HG03521 (cell line): ENCODE results near the gene CELSR1.

ENCODE experiments used
- ATAC-seq: cut with Tn5 transposase; IDR thresholded peaks from one replicate; pipeline ENCODE4 v1.9.1; 2021; ENCODE audit warnings: mild to moderate bottlenecking, moderate library complexity; ENCODE audit not compliant: unreplicated experiment

Gene CELSR1

DNA sequence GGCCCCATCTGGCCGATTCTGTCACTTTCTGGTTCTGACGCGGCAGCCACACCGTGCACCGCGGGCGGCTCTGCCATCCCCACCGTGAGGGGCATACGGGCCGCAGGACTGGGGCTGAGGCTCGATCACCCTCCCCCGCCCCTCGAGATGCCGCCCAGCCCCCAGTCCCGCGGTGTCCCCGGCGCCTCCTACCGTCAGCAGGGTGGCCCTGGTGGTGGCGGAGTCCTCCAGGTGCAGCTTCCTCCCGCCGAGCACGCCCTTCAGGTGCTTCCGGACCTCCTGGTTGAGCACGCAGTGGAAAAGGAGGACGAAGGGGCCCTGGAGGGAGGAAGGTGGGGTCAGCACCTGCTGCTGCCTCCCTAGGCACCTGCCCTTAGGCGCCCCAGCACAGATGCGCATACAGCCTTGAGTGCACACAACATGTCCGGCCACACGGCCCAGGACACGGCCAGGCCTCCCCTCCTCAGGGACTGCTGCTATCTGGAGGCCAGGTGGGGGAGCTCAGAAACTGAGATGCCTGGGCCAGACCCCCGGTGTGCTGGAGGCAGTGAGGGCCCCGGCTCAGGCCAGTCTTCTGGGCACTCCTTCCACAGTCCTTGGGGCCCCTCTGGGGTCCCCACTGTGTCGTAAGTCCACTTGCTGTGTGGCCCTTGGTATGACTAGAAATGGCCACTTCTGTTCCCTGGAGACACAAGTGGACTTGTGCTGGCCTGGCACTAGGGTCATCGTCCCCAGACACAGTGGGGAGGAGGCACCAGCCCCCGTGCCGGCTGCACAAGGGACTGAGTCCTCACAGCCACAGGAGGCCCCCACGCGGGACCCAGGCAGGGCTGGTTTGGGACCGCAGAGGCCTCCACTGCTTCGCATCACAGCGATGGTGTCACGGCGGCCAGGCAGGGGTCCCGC is 170.4 kb downstream of the CELSR1 start:
- no peak for ATAC-seq

DNA sequence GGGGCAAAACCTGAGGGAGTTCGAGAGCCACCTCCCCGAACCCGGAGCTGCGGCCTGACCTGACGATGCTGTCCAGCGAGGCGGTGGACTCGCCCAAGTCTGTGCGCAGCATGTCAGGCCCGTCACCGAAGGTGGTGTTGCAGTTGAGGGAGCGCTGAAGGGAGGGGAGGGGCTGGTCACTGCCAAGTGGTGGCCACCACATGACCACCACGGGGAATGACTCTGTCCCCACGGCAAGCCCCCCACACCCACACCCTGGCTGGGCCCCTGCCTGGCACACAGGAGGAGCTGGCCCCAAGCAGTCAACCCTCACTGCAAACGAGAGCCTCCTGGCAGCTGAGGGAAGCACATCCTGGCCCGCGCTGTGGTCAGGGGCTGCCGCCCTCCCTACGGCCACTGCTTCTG is 171.1 kb downstream of the CELSR1 start:
- ATAC-seq = no peak

DNA sequence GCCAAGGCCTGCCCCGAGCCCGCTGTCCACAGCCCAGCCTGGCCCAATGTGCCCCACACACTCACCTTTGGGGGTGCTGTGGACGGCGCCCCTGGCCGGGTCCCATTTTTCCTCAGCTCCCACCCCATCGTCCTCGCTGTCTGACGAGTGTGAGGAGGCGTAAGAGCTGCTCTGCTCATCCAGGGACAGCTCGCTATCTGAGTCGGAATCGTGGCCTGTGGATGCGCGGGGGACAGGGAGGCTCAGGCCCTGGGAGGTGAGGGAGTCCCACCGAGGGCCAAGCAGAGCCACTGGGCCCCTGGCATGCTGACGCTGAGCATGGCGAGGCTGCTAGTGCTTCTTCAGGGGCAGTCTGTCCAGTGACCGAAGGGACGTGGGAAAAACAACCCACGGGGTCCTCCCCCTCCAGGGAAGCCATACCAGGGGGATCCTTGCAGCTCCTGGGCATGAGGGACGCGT is 172.2 kb downstream of the CELSR1 start:
- ATAC-seq = no peak

DNA sequence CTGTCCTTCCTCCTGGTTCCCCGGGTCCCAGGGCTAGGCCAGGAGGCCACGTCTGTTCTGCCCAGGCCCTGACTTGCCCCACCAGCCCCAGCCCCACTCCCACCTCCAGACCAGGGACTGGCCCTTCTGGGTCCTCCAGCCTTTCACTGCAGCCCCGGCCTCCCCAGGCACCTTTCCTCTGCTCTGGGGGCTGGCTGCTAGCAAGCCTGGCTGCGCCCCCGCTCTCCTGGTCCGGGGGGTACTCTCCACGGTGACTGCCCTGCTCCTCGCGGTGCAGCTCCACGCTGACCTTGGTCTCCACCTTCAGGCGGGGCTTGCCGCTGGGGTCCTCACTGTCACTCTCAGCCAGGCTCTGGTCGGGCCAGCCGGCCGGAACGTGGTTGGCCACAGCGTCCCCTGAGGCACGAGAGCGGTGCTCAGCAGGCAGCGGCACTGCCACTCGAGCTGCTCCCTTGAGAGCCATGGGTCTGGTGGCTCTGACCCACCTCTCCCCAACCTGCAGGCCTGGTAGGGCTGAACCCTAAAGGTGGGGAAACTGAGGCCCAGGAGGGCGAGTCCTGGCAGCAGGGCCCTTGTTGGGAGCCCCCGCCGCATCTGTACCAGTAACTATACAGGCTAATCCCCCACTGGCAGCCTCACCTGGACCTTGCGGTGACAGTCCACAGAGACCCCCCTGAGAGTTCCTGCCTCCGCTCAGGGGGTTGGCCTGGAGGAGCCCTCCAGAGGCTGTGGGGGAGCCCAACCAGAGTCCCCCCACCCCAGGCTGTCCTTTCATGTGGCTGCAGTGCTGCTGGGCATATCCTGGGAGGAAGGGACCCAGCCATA is 172.9 kb downstream of the CELSR1 start:
- ATAC-seq = no peak

DNA sequence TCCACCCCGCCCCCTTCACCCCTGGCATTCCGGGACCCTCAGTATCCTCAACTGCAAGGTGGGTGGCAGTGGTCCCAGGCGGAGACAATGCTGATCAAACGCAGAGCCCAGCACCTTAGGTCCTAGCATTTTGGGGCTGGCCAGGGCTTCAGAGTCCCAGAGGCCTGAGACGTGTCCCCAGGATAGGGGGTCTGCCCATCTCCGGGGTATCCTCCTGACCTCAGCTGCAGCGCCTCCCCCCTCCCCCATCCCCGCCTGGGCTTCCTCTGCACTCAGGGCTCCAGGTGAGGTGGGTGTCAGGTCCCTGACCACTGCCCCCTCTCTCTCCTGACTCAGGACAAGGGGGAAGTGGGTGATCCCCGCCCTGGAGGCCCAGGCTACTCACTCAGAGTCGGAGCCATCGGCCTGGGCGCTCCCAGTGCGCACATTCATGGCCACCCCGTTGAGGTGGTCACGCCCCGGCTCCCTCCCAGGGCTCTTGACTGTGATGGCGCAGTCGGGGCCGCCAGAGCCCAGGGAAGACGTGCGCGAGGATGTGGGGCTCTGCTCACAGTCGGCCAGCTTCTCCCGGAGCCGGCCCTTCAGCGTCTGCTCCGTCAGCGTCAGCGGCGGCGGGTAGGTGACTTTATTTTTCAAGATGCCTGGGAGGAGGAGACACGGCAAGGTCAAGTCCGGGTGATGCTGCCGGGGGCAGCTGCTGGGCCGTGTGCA is 173.7 kb downstream of the CELSR1 start:
- no peak for ATAC-seq

DNA sequence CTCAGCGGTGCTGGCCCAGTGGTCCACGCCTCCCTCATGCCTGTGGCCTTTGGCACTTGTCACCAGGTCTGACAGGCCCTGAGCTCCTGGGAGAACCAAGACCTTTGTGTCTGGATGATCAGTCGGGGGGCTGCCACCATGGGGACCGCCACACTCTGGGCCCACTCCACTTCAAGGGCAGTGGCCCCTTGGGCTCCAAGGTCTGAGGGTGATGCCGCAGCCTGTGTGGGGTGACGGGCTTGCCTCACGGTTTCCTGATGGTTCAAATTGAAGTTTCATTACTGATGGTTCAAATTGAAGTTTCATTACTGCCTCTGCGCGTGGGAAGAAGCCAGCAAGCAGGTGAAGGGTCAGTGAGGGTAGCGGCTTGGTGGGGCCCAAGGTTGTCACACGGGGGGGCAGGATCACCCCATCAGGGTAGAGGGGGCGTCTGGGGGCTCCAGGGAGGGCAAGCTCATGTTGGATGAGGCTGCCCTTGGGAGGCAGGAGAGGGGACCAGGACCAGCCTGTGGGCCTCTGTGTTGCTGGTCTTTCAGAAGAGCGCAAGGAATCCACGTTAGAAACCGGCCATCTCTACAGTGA is 174.4 kb downstream of the CELSR1 start:
- no peak for ATAC-seq

DNA sequence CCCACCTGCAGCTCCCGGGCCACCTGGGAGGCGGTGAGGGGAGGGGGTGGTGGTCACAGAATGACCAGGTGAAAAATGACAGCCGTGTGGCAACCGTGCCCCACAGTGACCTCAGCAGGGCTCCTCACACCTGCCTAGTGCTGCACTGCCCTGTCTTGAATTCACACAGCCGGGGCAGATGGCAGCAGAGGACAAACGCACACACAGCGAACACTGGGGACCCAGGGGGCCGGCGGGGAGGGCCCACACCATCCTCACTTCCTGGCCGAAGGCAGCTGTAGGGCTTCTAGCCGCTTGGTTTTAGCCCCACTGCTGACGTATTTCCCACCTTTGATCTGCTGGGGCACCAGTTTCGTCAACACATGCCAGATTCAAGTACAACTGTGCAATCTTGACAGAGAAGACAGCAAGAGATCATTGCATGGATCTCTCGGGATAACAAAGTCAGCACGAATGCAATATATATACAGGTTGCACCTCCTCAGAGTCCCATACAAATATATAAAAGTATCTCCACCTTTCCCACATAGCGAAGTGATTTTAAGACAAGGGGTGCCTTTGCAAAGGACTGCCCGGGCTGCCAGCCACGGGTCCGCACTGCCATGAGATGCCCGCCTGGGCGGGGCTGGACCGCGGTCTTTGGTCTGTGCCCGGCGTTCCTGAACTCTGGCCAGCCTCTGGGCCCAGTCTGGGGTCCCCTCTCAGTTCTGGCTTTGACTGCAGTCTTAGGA is 175.1 kb downstream of the CELSR1 start:
- no peak for ATAC-seq

DNA sequence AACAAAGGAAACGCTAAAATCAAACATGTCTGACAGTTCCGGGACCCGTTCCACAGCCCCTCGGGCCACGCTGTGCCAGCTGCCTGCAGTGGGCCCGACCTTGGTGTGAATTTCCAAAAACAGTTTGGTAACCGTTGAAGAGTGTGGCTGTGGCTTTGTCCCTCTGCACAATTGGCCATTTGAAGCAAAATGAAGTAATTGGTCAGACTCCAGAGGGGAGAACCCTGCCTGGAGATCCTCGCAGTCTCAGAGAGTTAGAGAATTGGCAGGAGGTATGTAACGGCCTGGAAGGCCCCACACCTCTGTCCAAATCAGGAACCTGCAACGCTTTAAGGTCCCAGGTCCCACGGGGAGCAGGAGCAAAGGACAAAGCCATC is 175.6 kb downstream of the CELSR1 start:
- ATAC-seq = no peak

DNA sequence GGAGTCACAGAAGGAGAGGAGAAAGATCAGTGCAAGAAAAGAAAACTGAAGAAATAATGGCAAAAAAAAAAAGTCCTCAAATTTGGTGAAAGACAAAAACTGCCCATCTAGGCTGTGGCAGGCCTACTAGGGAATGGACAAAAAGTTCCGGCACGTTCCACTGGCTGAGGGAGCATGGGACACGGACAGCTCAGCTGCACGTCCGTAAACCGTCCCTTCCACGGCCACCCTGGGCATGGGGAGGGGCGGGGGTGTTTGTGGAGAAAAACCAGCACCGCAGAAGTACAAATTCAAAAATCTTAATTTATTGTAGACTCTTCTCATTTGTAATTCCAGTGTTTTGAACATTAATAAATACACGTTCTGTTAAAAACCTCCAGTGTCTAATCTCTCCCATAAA is 176.5 kb downstream of the CELSR1 start:
- no peak for ATAC-seq

DNA sequence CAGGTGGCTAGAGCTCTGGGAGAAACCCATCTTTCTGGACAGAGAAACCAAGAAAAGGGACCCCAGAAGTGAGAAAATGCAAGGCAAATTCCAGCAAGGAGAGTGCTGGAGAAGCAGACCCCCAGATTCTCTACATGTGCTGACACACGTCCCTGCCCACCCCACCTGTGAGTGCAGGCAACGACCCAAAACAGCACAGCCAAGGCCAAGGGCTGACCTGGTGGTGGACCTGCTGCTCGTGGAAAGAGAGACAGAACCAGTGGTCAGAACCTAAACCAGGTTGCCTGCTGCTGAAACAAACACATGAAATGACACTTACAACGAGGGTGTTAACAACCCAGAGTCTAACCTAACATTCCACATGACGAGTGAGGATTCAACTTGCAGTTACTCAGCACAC is 177.3 kb downstream of the CELSR1 start:
- no peak for ATAC-seq

DNA sequence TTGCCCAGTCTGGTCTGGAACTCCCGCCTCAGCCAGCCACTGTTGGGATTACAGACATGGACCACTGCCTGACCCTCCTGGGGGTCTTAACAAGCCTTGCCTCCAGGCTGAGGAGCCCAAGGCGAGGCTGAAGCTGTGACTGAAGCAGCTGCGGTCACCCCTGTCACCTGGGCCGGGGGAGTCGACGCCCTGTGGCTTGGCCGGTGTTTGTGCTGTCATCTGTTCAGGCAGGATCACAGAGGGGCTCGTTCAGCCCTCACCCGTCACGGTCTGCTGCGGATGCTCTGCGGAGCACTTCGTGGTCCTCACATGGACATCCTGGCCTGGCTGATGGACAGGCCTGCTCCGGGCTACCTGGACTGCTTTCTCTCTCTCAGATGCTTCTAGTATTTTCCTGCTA is 178.1 kb downstream of the CELSR1 start:
- ATAC-seq = no peak

DNA sequence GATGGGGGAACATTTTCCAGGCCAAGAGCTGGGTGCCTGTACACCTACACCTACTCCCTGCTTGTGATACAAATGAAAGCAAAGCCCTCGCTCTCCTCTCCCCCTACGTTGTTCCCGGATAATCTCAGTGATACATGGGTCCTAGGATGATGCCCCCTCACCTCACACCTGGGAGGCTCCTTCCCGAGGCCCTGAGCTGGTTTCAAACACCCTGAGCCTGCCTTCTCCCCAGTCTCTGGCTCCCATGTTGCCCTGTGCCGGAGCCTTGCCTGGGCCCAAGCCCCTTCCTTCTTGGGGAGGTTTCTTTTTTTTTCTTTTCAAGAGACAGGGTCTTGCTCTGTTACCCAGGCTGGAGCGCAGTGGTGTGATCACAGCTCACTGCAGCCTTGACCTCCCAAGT is 178.7 kb downstream of the CELSR1 start:
- ATAC-seq = no peak

DNA sequence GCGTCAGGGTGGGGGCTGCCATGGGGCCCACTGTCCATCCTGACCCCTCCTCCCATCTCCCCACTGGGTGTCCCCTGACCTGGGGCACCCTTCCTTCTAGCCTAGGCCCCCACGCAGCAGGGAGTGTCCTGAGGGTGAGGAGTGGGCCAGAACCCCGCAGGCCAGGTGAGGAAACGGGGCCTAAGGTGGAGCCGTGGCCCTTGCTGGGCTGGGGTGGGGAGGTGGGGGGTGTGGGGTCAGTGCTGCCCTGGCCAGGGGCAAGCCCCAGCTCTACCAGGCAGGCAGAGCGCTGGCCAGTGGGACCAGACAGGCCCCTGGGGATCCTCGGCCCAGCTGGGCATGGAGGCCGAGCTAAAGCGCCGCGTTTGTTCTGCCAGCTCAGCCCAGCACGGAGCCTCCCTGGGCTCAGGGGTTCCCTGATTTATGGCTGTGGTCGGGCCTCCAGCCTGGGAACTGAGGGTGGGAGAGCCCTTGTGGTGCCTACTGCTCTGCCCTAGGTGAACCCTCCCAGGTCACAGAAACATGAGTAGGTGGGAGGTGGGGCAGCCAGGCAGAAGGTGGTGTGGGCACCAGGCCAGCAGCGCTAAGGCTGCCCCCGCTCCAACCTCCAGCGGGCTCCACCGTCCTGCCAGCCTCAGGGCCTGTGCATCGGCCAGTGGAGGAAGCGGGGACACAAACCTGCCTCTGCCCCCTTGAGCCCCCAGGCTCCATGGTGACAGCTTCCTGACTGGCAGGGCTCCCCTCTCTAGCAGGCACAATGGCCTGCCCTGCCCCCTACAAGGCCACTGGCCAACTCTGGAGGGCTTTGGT is 179.5 kb downstream of the CELSR1 start:
- ATAC-seq = no peak

DNA sequence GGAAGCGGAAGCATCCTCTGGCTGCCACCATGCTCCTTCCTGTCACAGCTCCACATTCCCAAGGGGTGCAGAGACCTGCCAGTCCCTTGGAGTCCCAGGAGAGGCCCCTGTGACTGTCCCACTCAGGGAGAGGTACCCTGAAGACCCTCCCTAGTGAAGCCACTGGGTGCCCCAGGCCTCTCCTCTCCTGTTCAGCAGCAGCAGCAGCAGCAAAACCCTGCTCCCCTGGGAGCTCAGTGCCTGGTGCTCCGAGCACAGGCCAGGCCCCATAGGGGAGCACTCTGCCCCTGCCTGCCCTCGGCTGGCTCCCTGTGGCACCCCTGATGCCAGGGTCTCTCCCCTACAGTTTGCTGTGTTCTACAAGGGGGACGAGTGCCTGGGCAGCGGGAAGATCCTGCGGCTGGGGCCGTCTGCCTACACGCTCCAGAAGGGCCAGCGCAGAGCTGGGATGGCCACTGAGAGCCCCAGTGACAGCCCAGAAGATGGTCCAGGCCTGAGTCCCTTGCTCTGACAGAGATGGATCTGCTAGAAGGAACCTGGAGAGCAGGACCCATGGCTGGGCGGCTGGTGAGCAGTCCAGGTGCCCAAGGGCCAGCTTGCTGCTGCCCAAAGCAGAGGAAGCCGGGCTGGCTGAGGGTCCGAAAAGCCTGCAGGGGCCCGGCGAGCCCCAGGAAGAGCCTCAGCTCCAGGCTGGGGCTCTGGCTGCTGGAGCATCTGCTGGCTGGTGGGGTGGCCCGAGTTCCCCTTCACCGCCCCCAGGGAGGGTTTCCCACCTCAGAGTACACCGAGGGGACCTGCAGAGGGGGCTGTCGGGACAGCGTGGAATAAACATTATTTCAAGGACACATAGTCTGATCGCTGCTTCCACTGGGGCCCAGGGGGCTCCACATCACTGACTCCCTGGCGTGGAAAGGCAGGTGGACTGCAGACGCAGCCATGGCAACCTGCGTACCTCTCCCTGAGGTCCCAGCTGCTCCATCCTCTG is 180.6 kb downstream of the CELSR1 start:
- no peak for ATAC-seq

DNA sequence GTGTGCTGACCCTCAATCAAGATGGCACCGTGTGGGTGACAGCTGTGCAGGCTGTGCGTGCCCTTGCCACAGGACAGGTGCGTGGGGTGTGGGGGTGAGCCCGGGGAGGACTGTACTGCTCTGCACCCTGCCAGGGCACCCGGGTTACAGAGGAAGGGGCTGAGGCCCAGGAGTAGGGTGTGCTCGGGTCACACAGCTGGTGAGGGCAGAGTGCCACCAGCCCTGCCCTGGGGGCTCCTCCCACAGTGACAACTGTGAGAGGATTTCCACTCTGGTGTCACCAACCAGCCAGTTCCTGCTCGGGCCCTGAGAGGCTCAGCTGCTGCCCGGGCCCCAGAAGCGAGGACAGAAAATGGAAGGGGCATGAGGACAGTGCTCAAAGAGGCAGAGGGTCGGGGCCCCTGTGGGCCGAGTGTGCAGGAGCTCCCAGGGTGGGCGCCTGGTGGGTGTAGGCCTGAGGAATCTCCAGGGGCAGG is 181.4 kb downstream of the CELSR1 start:
- no peak for ATAC-seq

DNA sequence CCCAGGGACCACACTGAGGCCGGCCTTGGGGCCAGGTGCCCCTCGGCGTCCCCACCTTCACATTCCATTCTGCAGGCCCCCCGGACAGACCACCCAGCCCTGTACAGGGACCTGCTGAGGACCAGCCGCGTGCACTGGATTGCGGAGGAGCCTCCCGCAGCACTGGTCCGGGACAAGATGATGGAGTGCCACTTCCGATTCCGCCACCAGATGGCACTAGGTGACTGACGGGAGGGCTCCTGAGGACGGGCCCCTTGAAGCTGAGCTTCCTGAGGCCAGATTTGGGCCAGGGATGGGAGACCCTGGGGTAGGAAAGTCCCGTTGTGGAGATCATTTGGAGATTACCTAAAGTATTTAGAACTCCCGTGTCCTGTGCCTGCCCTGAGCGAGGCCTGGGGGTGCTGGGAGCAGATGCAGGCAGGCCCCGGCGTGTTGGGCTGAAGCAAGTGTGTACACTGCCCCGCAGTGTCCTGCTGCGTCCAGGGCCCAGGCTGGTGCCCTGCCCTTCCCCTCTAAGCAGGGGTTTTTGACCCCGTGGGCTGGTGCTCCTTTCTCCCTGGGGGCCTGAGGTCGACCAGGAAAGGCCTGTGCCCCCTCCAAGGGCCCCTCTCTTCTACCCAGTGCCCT is 181.9 kb downstream of the CELSR1 start:
- ATAC-seq = no peak

DNA sequence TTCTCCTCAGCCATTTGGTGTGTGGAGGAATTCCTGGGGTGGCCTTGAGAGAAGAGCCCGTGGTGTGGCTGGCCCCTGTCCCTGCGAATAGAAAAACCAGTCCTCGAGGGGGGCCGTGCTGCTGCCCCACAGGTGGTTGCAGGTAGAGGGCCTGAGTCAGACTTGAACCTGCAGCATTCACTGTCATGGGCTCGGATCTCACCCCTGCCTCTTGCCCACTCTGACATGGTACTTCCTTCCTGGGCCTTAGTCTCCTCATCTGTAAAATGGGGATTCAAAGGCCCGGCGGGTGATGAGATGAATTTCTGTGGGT is 182.5 kb downstream of the CELSR1 start:
- no peak for ATAC-seq
